Measurements from ENCODE around the gene ZFYVE19.
A peak's percentile ranks its signal among the peaks of the same experiment; 100 is the strongest.

ZFYVE19 gene

GRCh38 chr15:40807028-40807887 is at the start of gene ZFYVE19, which contains the start of gene DNAJC17:
Gene ZFYVE19 (plus strand): TSS chr15:40807089. CDS start chr15:40807590, 501 bp downstream.
Gene DNAJC17 (minus strand): TSS chr15:40807473. CDS start chr15:40807446, 27 bp downstream.
- DNase-seq (ENCODE audit: low read depth in 3 of 3): peak; percentile 89 to 93 (median 93)

GRCh38 chr15:40759961-40760360 is 46.9 kb upstream of the ZFYVE19 start:
- no peak for DNase-seq (ENCODE audit: low read depth in 3 of 3)

- peak in 1 of 3 donors; percentile 45 for DNase-seq (ENCODE audit: low read depth in 3 of 3)
These were observed 43.7 kb upstream of the ZFYVE19 start for GRCh38 chr15:40762919-40763800.

- DNase-seq (ENCODE audit: low read depth in 3 of 3): peak; percentile 45 to 60 (median 54)
These were observed 42.9 kb upstream of the ZFYVE19 start, which contains the start of gene GCHFR for GRCh38 chr15:40763801-40764628. Gene GCHFR (plus strand): TSS chr15:40764068. CDS start chr15:40764181, 113 bp downstream.

GRCh38 chr15:40764629-40765103 is 42.2 kb upstream of the ZFYVE19 start:
- DNase-seq (ENCODE audit: low read depth in 3 of 3): no peak

- no peak for DNase-seq (ENCODE audit: low read depth in 3 of 3)
These were observed 40.6 kb upstream of the ZFYVE19 start for GRCh38 chr15:40766194-40766815.

GRCh38 chr15:40766906-40767837 is 39.7 kb upstream of the ZFYVE19 start:
- no peak for DNase-seq (ENCODE audit: low read depth in 3 of 3)

GRCh38 chr15:40767838-40768500 is 38.9 kb upstream of the ZFYVE19 start:
- DNase-seq (ENCODE audit: low read depth in 3 of 3): no peak

- DNase-seq (ENCODE audit: low read depth in 3 of 3): no peak
These were observed 38.2 kb upstream of the ZFYVE19 start for GRCh38 chr15:40768521-40769273.

- DNase-seq (ENCODE audit: low read depth in 3 of 3): peak in 1 of 3 donors; percentile 54
These were observed 37.4 kb upstream of the ZFYVE19 start, which contains the start of gene C15orf62 for GRCh38 chr15:40769274-40770146. Gene C15orf62 (plus strand): TSS chr15:40769980. CDS start chr15:40770496, 516 bp downstream.

- no peak for DNase-seq (ENCODE audit: low read depth in 3 of 3)
These were observed 36.7 kb upstream of the ZFYVE19 start for GRCh38 chr15:40770147-40770721.

- no peak for DNase-seq (ENCODE audit: low read depth in 3 of 3)
These were observed 35.6 kb upstream of the ZFYVE19 start for GRCh38 chr15:40771242-40771641.

- DNase-seq (ENCODE audit: low read depth in 3 of 3): no peak
These were observed 34.9 kb upstream of the ZFYVE19 start for GRCh38 chr15:40772014-40772413.

- no peak for DNase-seq (ENCODE audit: low read depth in 3 of 3)
These were observed 33.4 kb upstream of the ZFYVE19 start for GRCh38 chr15:40773496-40773895.

GRCh38 chr15:40773902-40774301 is 33.0 kb upstream of the ZFYVE19 start:
- no peak for DNase-seq (ENCODE audit: low read depth in 3 of 3)

GRCh38 chr15:40775007-40775406 is 31.9 kb upstream of the ZFYVE19 start:
- no peak for DNase-seq (ENCODE audit: low read depth in 3 of 3)
